Upper lobe of right lung (tissue), 1 donor: ENCODE measurements around the gene PXDN. TPM values are rescaled to one million over a fixed set of nuclear protein-coding genes. Genes with fewer than 3 reads are reported as not detected.

Experiments
- ATAC-seq: fragments of 200-7000 bp; cut with Tn5 transposase; one replicate; pipeline ENCODE4 v1.9.1; 2020; ENCODE audit warnings: mild to moderate bottlenecking, moderate library complexity
- DNase-seq: peaks from one replicate; pipeline ENCODE4 v3.0.0-alpha.2; 2020
- H3K27ac ChIP-seq: fragments of 200-600 bp; one replicate; pipeline ENCODE4 v1.8.0; 2022
- H3K27me3 ChIP-seq: fragments of 200-600 bp; one replicate; pipeline ENCODE4 v1.8.0; 2022; ENCODE audit warnings: mild to moderate bottlenecking
- H3K36me3 ChIP-seq: fragments of 200-600 bp; one replicate; pipeline ENCODE4 v1.8.0; 2022
- H3K4me1 ChIP-seq: fragments of 200-600 bp; one replicate; pipeline ENCODE4 v1.8.0; 2022
- H3K4me3 ChIP-seq: fragments of 200-600 bp; one replicate; pipeline ENCODE4 v1.8.0; 2022; ENCODE audit warnings: mild to moderate bottlenecking
- H3K9me3 ChIP-seq: fragments of 200-600 bp; one replicate; pipeline ENCODE4 v1.8.0; 2022
- intact Hi-C: fragments of 100-400 bp; cut with DNase I; formaldehyde crosslinking; loops from one replicate; pipeline ENCODE4 v1.11.0; 2022
- total RNA-seq: library from RNA; stranded (reverse); fragmentation: NEBNext Ultra II Directional; extraction: Animal tissue kit (Norgen Biotek cat#: 25700); gene quantifications from one replicate; pipeline ENCODE4 v1.2.1, GENCODE V29; 2021
- TF ChIP-seq, protein P1 (sequence below): fragments of 200-600 bp; IDR thresholded peaks from one replicate; pipeline ENCODE4 v1.8.0; 2022; ENCODE audit warnings: antibody characterized with exemption
- donor health status: DM: no; HTN: yes; CAD: no; lungs with severe emphysema.

The PXDN gene
- total RNA-seq, 1 donor from 2014 or later, result 58.4 TPM

DNA sequence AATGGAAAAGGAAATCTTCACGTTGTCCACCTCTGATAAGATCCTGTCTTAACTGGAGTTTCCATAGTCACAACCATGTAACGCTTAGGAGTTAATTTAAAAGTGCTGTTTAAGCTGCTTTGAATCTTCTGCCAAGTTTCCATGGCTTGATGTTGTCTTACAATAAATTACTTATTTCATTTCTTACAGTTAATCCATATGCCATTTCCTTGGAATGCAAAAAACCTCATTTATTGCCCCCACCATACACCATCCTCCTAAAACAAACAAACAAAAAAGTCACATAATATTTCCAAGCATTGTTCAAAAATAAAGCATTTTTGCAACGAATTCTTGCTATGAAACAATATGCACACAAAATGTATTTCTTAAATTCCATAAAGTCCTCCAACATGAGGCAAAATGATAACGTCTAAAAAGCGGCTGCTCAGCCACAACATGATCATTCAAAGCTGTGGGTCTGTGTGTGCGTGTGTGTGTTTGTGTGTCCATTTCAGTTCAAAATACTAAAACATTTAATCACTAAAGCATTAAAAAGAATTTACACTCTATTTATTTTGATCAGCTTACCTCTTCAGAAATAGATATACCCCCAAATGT is 46.8 kb upstream of the PXDN start:
- TF ChIP-seq, protein P1, sequence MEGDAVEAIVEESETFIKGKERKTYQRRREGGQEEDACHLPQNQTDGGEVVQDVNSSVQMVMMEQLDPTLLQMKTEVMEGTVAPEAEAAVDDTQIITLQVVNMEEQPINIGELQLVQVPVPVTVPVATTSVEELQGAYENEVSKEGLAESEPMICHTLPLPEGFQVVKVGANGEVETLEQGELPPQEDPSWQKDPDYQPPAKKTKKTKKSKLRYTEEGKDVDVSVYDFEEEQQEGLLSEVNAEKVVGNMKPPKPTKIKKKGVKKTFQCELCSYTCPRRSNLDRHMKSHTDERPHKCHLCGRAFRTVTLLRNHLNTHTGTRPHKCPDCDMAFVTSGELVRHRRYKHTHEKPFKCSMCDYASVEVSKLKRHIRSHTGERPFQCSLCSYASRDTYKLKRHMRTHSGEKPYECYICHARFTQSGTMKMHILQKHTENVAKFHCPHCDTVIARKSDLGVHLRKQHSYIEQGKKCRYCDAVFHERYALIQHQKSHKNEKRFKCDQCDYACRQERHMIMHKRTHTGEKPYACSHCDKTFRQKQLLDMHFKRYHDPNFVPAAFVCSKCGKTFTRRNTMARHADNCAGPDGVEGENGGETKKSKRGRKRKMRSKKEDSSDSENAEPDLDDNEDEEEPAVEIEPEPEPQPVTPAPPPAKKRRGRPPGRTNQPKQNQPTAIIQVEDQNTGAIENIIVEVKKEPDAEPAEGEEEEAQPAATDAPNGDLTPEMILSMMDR, result no peak
- no peaks in the 10 kb centered on the region for H3K9me3 ChIP-seq
- H3K36me3 ChIP-seq, result no peaks in the 10 kb centered on the region
- no peak overlapping the region for H3K27ac ChIP-seq
- H3K27me3 ChIP-seq, result no peaks in the 10 kb centered on the region
- H3K4me1 ChIP-seq, result no peaks in the 10 kb centered on the region
- no peak for ATAC-seq
- intact Hi-C loops, result no loop called here
- H3K4me3 ChIP-seq, result no peak overlapping the region
- no peak for DNase-seq

DNA sequence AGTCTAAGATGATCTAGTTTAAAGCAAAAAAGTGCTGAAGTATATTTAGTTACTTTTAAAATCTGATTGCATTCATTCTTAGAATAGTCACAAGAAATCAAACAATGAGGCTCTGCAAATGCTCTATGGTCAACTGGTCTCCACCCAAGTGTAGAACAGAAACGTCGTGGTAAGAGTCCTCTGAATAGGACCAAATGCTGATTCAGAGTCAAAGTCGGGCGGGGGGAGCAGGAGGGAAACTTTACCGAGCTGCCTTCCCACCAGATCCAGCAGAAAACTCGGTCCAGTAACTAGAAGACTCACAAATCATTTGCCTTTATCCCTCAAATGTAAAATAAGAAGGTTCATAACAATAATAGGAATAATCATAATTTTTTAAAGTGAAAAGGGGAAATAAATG is 46.2 kb upstream of the PXDN start:
- no peak overlapping the region for H3K27ac ChIP-seq
- no peaks in the 10 kb centered on the region for H3K36me3 ChIP-seq
- H3K27me3 ChIP-seq, result no peaks in the 10 kb centered on the region
- TF ChIP-seq, protein P1, result no peak
- H3K4me1 ChIP-seq, result no peaks in the 10 kb centered on the region
- intact Hi-C loops, result no loop called here
- H3K9me3 ChIP-seq, result no peaks in the 10 kb centered on the region
- H3K4me3 ChIP-seq, result no peak overlapping the region
- no peak for DNase-seq
- ATAC-seq, result no peak

DNA sequence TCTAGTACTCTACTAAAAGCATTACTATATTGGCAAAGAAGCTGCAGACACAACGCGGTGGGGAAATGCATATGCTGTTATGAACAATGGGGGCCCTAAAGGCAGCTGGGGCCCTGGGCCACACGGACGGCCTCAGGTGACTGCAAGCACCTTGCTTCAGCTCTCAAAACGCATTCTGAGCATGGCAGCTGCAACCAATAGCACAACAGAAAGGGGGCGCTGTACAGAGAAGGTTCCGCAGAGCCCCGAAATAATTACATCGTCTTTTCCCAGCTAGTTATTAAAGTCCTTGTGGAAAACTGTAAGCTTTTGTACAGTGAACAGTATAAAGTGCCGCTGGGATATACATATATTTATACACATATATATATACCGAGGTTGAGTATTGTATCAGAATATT is 45.3 kb upstream of the PXDN start:
- intact Hi-C loops, result no loop called here
- Histone ChIP-seq H3K4me1 (no peaks in the 10 kb centered on the region), H3K9me3 (no peaks in the 10 kb centered on the region), H3K36me3 (no peaks in the 10 kb centered on the region), H3K27ac (no peak overlapping the region), H3K27me3 (no peaks in the 10 kb centered on the region), H3K4me3 (no peak overlapping the region)
- ATAC-seq (no peak), DNase-seq (no peak)
- TF ChIP-seq, protein P1, result no peak

DNA sequence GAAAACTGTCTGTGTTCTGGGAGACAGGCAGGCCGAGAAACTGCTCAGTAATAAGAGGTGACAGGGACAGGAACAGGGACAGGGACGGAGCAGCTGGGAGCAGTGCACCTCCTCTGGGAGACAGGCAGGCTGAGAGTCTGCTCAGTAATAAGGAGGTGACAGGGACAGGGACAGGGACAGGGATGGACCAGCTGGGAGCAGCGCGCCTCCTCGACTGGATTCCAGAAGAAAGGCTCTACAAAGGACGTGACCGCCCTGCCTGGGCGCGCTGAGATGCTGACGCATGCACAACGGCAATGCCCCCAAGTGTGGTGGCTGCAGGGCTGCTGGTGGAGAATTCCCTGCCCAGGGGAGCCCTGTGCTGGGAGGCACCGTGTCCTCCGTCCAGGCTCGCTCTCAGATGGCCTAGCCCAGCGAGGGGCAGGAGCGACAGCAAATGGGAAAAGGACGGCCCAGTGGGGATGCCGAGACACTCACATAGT is 44.2 kb upstream of the PXDN start:
- no peak overlapping the region for H3K4me3 ChIP-seq
- no peaks in the 10 kb centered on the region for H3K4me1 ChIP-seq
- ATAC-seq (no peak), DNase-seq (no peak)
- intact Hi-C loops, result no loop called here
- TF ChIP-seq, protein P1, result no peak
- H3K36me3 ChIP-seq, result no peaks in the 10 kb centered on the region
- H3K9me3 ChIP-seq, result no peaks in the 10 kb centered on the region
- no peak overlapping the region for H3K27ac ChIP-seq
- no peaks in the 10 kb centered on the region for H3K27me3 ChIP-seq

DNA sequence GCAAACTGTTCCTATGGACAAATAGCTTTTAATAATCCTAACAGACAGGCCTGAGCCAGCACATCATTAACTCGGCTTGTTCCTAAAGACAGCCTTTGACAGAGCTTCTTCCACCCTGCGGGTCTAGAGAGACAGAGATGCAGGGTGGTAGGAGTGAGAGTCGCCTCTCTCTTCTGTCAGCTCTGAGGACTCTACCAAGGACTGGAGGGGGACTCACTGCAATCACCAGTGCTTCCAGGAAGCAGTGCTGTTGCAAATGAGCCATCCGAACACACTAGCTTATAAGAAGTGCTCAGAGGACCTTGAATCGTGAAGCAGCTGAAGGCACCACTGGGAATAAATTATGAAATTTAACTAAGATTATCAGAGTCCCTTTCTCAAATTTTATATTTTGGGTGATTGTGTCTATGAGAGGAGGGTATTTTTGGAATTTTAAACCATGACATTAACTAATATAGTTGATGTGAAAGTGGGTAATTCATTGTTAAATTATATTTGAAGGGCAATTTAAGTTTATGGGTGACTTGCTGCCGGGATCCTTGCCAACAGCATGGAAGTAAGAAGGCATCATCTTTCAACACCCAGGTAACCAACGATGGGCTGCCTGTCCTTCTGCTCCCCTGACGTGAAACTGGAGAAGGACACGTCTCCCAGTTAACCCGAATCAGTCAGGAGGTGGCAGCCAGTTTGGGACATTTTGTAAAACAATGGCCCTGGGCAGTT is 43.6 kb upstream of the PXDN start:
- TF ChIP-seq, protein P1, result no peak
- Histone ChIP-seq H3K4me3 (no peak overlapping the region), H3K4me1 (no peaks in the 10 kb centered on the region), H3K9me3 (no peaks in the 10 kb centered on the region), H3K27me3 (no peaks in the 10 kb centered on the region), H3K36me3 (no peaks in the 10 kb centered on the region), H3K27ac (no peak overlapping the region)
- DNase-seq (no peak), ATAC-seq (no peak)
- intact Hi-C loops, result no loop called here
